Neural crest cell (in vitro differentiated cells): Measurements from ENCODE around the gene PNMA1. TPM values are rescaled to one million over a fixed set of nuclear protein-coding genes. Genes with fewer than 3 reads are reported as not detected.
A peak's percentile ranks its signal among the peaks of the same experiment; 100 is the strongest.

Experiments
- DNase-seq: peaks from one replicate; pipeline ENCODE4 v3.0.0; 2021; ENCODE audit warnings: low read depth, mixed read lengths, low spot score
- H3K27ac Mint-ChIP-seq: one replicate; pipeline ENCODE4 v1.8.0; 2021; ENCODE audit warnings: mild to moderate bottlenecking, mixed read lengths; ENCODE audit not compliant: unreplicated experiment
- H3K27me3 Mint-ChIP-seq: 2 replicates; pipeline ENCODE4 v1.8.0; 2021; ENCODE audit warnings: low read depth, mild to moderate bottlenecking, mixed read lengths
- H3K36me3 Mint-ChIP-seq: 2 replicates; pipeline ENCODE4 v1.8.0; 2021; ENCODE audit warnings: low read depth, mild to moderate bottlenecking, mixed read lengths
- H3K4me1 Mint-ChIP-seq: 2 replicates; pipeline ENCODE4 v1.8.0; 2021; ENCODE audit warnings: mixed read lengths
- H3K4me3 Mint-ChIP-seq: one replicate; pipeline ENCODE4 v1.8.0; 2021; ENCODE audit warnings: mild to moderate bottlenecking, mixed read lengths
- H3K9me3 Mint-ChIP-seq: 2 replicates; pipeline ENCODE4 v1.8.0; 2021; ENCODE audit warnings: mixed read lengths
- total RNA-seq: library from RNA; stranded (reverse); gene quantifications from 2 replicates; pipeline ENCODE4 v1.2.1, GENCODE V29; 2021
- TF ChIP-seq, protein P1 (sequence below): fragments of 200-600 bp; sonication (generic); conservative IDR thresholded peaks from 2 replicates; pipeline ENCODE4 v1.5.0; 2021; ENCODE audit warnings: antibody characterized with exemption, mild to moderate bottlenecking

Gene PNMA1
- total RNA-seq, 1 donor from 2014 or later, result 97.4 TPM

DNA sequence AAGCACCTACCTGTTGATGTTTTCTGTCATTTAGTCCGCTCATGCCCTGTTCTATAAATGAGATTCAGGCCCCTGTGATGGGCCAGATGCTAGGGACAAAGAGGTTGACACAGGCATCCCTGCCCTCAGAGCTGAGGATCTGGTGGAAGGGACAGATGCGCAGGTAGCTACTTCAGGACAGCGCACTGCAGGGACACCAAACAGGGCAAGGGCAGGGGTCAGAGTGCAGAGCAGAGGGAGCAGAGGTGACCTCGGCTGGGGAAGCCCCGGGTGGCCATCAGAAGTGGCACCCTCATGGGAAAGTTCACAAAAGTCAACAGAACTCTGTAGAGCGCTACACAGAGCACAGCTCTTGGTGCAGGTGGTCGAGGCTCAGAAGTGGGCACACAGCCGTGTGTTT, 5.6 kb upstream of the PNMA1 start:
- no peak for DNase-seq
- Mint-ChIP-seq H3K9me3 (no peaks in the 10 kb centered on the region), H3K27ac (no peak overlapping the region), H3K4me3 (peak overlapping the region; percentile 88), H3K36me3 (peaks cover 16% of the 10 kb centered on the region), H3K4me1 (peaks cover 65% of the 10 kb centered on the region), H3K27me3 (no peaks in the 10 kb centered on the region)
- TF ChIP-seq, protein P1, sequence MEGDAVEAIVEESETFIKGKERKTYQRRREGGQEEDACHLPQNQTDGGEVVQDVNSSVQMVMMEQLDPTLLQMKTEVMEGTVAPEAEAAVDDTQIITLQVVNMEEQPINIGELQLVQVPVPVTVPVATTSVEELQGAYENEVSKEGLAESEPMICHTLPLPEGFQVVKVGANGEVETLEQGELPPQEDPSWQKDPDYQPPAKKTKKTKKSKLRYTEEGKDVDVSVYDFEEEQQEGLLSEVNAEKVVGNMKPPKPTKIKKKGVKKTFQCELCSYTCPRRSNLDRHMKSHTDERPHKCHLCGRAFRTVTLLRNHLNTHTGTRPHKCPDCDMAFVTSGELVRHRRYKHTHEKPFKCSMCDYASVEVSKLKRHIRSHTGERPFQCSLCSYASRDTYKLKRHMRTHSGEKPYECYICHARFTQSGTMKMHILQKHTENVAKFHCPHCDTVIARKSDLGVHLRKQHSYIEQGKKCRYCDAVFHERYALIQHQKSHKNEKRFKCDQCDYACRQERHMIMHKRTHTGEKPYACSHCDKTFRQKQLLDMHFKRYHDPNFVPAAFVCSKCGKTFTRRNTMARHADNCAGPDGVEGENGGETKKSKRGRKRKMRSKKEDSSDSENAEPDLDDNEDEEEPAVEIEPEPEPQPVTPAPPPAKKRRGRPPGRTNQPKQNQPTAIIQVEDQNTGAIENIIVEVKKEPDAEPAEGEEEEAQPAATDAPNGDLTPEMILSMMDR, result no peak

DNA sequence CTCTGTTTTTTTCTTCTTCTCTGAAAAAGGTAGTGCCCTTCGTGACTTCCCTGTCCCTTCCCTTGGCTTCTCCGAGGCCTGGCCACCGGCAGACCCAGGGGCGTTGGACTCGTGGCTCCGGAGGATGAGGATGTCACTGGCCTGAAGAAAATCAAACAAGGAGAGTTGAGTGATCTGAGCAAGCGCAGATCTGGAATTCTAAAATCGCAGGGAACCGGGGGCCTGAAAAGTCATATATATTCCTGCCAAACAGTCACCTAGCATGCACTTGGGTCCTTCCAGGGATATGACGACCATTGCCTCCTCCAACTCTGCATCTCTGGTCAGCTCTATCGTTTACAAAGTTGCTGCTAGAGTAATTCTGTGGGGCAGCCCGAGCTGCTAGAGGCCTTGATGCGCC, 5.2 kb upstream of the PNMA1 start:
- no peak for DNase-seq
- TF ChIP-seq, protein P1, result no peak
- peak overlapping the region; percentile 59 for H3K27ac Mint-ChIP-seq
- no peaks in the 10 kb centered on the region for H3K9me3 Mint-ChIP-seq
- peaks cover 65% of the 10 kb centered on the region for H3K4me1 Mint-ChIP-seq
- peak overlapping the region; percentile 88 for H3K4me3 Mint-ChIP-seq
- H3K36me3 Mint-ChIP-seq, result peaks cover 16% of the 10 kb centered on the region
- no peaks in the 10 kb centered on the region for H3K27me3 Mint-ChIP-seq

DNA sequence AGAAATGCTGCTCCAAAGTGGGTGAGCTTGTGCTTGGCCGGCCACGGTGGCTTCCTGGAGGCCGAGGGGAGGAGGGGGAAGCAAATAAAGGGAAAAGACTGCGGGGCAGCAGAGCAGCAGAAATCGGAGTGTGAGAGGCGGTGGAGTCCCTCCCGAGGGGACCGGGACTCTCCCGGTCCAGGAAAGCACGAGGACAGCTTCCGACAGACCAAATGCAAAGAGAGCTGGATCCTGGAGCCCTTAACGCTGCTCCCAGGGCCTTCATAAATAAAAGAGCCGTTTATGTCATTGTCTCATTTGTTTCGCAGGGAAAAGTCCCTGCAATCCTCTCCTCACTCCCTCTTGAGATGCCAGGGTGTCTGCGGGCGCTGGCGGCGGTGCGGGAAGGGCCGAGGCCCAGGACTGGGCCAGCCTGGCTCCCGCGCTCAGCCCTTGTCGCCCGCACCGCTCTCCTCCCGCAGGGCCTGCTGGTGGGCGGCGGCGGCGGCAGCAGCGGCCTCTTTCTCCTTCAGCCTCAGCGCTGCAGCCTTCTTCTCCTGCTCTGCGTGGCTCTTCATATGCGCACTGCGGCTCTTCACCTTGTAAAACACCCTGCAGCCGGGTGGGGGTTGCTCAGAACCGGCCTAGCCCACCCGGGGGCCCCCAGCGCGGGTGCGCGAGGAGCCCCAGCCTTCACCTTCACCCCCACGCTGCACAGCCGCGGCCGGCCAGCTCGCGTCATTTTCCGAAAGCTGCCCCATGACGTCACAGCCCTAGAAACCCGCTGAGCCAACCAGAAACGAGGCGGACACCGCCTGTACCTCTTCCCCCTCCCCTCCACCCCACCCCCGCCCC, 4.5 kb upstream of the PNMA1 start:
- Mint-ChIP-seq H3K9me3 (no peaks in the 10 kb centered on the region), H3K4me3 (peak overlapping the region; percentile 88)
- TF ChIP-seq, protein P1, result no peak

DNA sequence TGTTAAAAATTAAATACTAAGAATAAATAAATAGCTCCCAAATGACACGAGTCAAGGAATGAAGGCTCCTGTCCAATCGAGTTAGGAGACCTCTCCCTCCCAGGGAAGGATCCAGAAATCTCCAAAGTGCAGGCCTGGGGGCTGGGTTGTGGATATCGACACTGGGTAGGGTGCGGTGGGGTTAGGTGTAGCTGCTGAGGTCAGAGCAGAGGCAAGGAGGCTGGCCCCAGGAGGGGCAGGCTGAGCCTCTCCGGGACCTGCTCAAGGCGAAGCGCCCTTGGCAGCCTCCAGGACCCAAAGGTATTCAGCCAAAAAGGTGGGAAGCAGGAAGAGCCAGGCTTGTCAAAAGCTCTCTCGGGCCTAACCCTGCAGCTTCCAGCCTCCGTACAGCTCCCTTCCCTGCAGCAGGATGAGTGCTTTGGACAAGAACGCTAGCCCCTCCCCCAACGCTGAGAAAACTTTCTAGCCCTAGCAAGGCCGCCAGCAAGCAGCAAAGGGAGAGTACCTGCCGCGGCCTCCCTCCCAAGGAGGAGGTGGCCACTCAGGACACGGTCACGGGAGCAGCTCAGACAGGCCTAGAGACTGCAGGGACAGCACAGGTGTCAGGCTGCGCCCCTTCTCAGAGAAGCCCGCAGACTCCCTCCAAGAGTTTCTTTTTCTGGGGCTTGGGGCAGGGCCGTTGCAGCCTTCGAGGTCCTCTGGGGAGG, 3.7 kb upstream of the PNMA1 start:
- Mint-ChIP-seq H3K27ac (peak overlapping the region; percentile 98), H3K4me1 (peaks cover 61% of the 10 kb centered on the region), H3K36me3 (peaks cover 11% of the 10 kb centered on the region), H3K9me3 (no peaks in the 10 kb centered on the region), H3K4me3 (peak overlapping the region; percentile 88), H3K27me3 (no peaks in the 10 kb centered on the region)
- TF ChIP-seq, protein P1, result no peak
- no peak for DNase-seq

More for the DNA sequence above, 4.5 kb upstream of the PNMA1 start:
- peak; percentile 60 for DNase-seq
- Mint-ChIP-seq H3K27me3 (no peaks in the 10 kb centered on the region), H3K36me3 (peaks cover 12% of the 10 kb centered on the region), H3K4me1 (peaks cover 58% of the 10 kb centered on the region), H3K27ac (peak overlapping the region; percentile 98)

DNA sequence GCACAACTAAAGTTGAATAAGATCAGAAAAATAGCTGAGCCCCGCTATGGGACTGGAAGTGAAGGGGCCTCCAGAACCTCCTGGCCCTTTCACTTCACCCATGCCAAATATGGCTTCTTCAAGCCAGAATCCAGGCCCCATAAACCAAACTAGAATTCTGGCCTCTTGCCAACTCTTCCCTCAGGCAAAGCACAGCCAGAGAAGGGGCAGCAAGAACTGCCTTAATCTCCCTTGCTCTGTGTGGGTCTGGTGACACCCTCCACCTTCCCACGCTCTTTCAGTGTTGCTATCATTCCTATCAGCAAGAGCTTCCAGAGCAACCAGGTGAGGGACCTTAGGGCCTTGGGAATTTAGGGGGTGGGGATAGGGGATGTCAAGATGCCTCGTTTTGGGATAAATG, 3.1 kb upstream of the PNMA1 start:
- Mint-ChIP-seq H3K4me3 (peak overlapping the region; percentile 88), H3K4me1 (peaks cover 67% of the 10 kb centered on the region), H3K36me3 (peaks cover 13% of the 10 kb centered on the region), H3K27me3 (no peaks in the 10 kb centered on the region), H3K9me3 (no peaks in the 10 kb centered on the region), H3K27ac (no peak overlapping the region)
- TF ChIP-seq, protein P1, result no peak
- DNase-seq, result no peak
